BE2C (cell line): ENCODE measurements around the gene EXOC3L1.

Experiments used
- DNase-seq: peaks from one replicate; pipeline ENCODE4 v3.0.0-alpha.2; 2020
- H3K27me3 ChIP-seq: fragments of 250-450 bp; sonication (Bioruptor Pico); 2 replicates; pipeline ENCODE4 v1.5.1; 2020; ENCODE audit warnings: mild to moderate bottlenecking
- H3K36me3 ChIP-seq: fragments of 250-450 bp; sonication (Bioruptor Pico); 2 replicates; pipeline ENCODE4 v1.5.1; 2020; ENCODE audit warnings: mild to moderate bottlenecking
- H3K4me1 ChIP-seq: fragments of 250-450 bp; sonication (Bioruptor Pico); 2 replicates; pipeline ENCODE4 v1.5.1; 2020
- H3K4me3 ChIP-seq: 2 replicates; pipeline ENCODE4 v1.5.1; 2011; ENCODE audit warnings: low read depth, low read length
- H3K9me3 ChIP-seq: fragments of 250-450 bp; sonication (Bioruptor Pico); 2 replicates; pipeline ENCODE4 v1.5.1; 2020
- TF ChIP-seq, protein P1 (sequence below): IDR thresholded peaks from 2 replicates; pipeline ENCODE4 v1.5.1; 2012; ENCODE audit warnings: mild to moderate bottlenecking, low read depth, low read length

EXOC3L1 gene

DNA sequence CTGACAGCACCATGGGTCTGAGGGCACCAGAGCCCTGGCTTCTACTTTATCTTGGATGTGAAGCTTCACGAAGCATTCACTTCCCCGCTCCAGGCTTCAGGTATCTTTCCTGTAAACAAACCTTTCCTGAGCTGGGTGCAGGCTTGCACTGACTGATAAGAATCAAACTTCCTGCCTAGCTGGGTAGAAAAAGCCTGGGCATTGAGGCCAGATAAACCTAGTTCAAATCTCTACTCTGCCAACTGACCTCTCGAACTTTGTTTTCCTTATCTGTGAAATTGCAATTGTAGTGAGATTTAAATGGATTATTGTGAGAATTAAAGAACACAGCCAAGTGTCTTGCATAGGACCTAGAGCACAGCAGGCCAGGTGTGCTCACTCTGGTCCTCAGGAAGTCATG, 34.1 kb upstream of the EXOC3L1 start:
- peaks cover 10% of the 10 kb centered on the region for H3K36me3 ChIP-seq
- H3K4me1 ChIP-seq: no peaks in the 10 kb centered on the region; the same call in none of the 2 replicates
- no peaks in the 10 kb centered on the region for H3K9me3 ChIP-seq
- H3K4me3 ChIP-seq: no peak overlapping the region
- no peaks in the 10 kb centered on the region for H3K27me3 ChIP-seq
- TF ChIP-seq, protein P1, sequence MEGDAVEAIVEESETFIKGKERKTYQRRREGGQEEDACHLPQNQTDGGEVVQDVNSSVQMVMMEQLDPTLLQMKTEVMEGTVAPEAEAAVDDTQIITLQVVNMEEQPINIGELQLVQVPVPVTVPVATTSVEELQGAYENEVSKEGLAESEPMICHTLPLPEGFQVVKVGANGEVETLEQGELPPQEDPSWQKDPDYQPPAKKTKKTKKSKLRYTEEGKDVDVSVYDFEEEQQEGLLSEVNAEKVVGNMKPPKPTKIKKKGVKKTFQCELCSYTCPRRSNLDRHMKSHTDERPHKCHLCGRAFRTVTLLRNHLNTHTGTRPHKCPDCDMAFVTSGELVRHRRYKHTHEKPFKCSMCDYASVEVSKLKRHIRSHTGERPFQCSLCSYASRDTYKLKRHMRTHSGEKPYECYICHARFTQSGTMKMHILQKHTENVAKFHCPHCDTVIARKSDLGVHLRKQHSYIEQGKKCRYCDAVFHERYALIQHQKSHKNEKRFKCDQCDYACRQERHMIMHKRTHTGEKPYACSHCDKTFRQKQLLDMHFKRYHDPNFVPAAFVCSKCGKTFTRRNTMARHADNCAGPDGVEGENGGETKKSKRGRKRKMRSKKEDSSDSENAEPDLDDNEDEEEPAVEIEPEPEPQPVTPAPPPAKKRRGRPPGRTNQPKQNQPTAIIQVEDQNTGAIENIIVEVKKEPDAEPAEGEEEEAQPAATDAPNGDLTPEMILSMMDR: no peak
- DNase-seq: no peak

DNA sequence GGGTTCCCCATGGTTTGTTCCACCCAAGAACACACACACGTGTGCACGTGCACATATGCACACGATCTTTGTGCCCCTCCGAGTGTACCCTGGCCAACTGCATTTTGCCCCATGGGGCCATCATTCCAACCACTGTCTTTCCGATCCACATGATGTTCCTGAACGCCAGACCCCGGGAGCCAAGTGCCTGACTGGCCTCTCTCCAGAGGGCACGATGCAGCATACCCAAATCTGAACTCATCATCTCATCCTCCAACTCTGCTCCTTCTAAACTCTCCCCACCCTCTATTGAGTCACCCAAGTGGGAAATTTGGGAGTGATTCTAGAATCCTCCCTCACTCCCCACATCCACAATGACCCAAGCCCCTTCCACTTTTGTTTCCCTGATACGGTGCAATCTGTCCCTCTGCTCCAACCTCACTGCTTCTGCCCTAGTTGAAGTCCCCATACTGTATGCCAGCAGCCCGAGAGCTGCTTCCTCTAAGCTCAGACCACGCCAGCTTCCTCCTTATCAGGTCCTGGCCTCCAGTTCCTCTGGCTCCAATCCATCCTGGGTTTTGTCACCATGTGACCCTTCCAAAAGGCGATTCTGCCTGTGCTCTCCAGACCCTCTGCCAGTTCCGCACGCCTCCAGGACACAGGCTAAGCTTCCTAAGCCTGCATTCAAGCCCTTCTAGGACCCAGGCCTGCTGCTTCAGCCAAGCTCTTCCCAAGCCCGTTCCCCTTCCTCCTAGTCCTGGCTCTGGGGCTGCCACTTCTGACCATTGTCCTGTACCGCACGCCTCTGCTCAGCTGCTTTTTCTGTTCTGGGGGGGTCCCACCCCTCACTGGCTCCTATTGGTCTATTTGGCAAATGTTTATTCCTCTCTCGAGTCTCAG, 26.9 kb upstream of the EXOC3L1 start:
- TF ChIP-seq, protein P1: no peak
- Histone ChIP-seq H3K27me3 (no peaks in the 10 kb centered on the region), H3K36me3 (no peaks in the 10 kb centered on the region), H3K4me3 (no peak overlapping the region), H3K9me3 (no peaks in the 10 kb centered on the region), H3K4me1 (peaks cover 14% of the 10 kb centered on the region)
- peak; percentile 82 for DNase-seq

DNA sequence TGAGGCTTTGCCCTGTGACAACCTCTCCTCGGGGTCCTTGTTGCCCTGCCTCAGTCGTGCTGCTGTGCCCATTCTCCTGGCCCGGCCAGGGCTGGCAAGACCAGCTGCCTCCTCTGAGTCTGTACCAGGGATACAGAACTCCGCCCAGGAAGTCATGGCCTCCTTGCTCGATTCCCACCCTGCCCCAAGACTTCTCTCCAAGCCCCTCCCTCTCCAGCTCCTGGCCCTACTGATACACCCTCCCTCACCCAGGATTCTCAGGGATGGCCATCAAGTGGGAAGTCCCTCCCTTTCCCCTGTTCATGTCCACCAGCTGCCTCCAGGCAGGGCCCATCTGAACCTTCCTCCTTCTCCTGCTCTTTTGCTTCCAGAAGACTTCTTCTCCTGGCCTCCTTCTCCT, 25.8 kb upstream of the EXOC3L1 start:
- Histone ChIP-seq H3K9me3 (no peaks in the 10 kb centered on the region), H3K4me3 (no peak overlapping the region), H3K4me1 (peaks cover 14% of the 10 kb centered on the region), H3K36me3 (no peaks in the 10 kb centered on the region), H3K27me3 (no peaks in the 10 kb centered on the region)
- no peak for DNase-seq
- TF ChIP-seq, protein P1: no peak

DNA sequence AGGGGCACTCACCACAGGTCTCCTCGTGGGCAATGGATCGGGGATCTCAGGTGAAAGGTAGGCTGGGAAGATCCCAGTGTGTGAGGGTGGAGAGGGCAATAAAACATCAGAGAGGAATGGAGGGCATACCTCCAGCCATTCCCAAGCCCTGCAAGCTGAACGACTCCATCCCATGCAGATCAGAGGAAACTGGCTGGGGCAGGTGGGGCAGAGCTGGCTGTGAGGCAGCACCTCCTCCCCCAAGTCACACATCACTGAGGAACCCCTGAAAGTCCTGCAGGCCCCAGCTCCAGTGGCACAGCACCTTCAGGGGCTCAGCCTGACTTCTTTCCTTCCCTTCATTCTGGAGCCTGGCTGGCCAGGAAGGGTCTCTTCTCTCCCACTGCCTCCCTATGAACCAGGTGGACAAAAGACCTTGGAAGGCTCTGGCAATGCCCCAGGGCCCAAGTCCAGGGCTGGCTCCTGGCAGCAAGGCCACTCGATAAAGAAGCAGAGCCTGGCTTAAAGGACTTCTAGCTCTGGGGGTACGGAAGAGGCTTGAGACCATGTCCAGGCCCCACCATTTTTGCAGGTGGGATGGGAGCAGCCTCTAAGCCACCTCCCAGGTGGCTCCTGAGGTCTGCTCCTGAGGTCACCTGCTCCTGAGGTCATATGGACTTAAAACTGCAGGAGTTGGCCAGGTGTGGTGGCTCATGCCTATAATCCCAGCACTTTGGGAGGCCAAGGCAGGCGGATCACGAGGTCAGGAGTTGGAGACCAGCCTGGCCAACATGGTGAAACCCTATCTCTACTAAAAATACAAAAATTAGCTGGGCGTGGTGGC, 23.5 kb upstream of the EXOC3L1 start:
- Histone ChIP-seq H3K4me3 (no peak overlapping the region), H3K9me3 (no peaks in the 10 kb centered on the region), H3K36me3 (no peaks in the 10 kb centered on the region), H3K4me1 (peaks cover 14% of the 10 kb centered on the region), H3K27me3 (no peaks in the 10 kb centered on the region)
- TF ChIP-seq, protein P1: no peak
- DNase-seq: no peak

DNA sequence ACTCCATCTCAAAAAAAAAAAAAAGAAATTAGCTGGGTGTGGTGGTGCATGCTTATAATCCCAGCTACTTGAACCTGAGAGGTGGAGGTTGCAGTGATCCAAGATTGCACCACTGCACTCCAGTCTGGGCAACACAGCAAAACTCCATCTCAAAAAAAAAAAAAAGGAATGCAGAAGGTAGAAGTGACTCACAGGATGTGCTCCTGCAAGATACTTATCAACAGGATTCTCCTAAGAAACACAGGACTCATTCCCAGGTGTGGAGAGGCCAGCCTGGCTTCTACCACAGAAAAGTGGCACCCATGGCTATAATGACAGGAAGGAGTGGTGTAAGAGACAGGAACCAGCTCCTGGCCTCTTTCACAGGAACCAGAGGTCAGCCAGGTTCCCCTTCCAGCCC, 22.8 kb upstream of the EXOC3L1 start:
- TF ChIP-seq, protein P1: no peak
- Histone ChIP-seq H3K36me3 (no peaks in the 10 kb centered on the region), H3K4me3 (no peak overlapping the region), H3K9me3 (no peaks in the 10 kb centered on the region), H3K27me3 (no peaks in the 10 kb centered on the region), H3K4me1 (peaks cover 20% of the 10 kb centered on the region)
- DNase-seq: no peak
